Esophagus muscularis mucosa (tissue), 4 donors: ENCODE results near the gene DNAJB13.

ENCODE experiments used
- EP300 ChIP-seq: sonication (generic); formaldehyde crosslinking; IDR thresholded peaks from one replicate; pipeline ENCODE4 v1.6.1; 2017; ENCODE audit warnings: antibody characterized with exemption
- POLR2A ChIP-seq: fragments of 450-650 bp; IDR thresholded peaks from one replicate; pipeline ENCODE4 v1.6.1; 2017; ENCODE audit warnings: antibody characterized with exemption, moderate library complexity, mild to moderate bottlenecking, low read depth
- POLR2AphosphoS5 ChIP-seq, 2 donors: sonication (generic); formaldehyde crosslinking; IDR thresholded peaks; one replicate each; pipeline ENCODE4 v1.6.1; 2017; ENCODE audit warnings: antibody characterized with exemption in 2 of 2
- TF ChIP-seq, protein P1 (sequence below), 3 experiments: fragments of 200-600 bp in 2 of 3; fragments of 450-650 bp in 1 of 3; sonication (generic) in 2 of 3; IDR thresholded peaks; one replicate each; pipeline ENCODE4 v1.5.1; 2017 to 2019; ENCODE audit warnings: antibody characterized with exemption in 3 of 3, mild to moderate bottlenecking in 2 of 3, moderate library complexity in 1 of 3

DNA sequence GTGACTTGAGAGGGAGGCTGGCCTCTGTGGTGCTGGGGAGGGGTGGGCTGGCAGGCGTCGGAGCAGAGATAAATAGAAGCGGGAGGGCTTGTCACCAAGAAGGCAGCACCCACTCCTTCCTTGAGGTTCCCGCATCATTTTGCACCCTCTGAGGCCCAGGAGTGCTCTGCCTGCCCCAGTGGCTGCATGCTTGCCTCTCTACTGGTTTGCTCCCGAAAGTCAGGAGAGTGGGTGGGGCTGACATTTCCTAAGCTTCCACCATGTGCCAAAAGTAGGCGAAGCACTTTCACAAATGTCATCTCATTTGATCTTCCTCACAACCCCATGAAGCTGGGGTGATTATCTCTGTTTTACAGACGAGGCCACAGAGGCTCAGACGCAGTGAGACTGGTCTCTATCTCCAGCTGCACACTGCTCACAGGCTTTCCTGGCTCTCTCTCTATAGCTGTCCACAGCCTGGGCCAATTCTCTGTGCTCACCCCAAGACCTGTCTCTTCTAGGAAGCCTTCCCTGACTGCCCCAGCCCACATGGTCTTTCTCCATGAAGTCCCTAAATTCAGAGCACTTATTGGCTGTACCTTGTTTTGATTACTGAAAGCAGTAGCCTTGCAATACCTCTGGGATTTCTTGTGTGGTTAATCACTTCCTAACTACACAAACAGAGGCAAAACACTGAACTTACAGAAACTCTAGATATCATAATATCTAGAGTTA, 60.7 kb downstream of the DNAJB13 start:
- TF ChIP-seq, protein P1, sequence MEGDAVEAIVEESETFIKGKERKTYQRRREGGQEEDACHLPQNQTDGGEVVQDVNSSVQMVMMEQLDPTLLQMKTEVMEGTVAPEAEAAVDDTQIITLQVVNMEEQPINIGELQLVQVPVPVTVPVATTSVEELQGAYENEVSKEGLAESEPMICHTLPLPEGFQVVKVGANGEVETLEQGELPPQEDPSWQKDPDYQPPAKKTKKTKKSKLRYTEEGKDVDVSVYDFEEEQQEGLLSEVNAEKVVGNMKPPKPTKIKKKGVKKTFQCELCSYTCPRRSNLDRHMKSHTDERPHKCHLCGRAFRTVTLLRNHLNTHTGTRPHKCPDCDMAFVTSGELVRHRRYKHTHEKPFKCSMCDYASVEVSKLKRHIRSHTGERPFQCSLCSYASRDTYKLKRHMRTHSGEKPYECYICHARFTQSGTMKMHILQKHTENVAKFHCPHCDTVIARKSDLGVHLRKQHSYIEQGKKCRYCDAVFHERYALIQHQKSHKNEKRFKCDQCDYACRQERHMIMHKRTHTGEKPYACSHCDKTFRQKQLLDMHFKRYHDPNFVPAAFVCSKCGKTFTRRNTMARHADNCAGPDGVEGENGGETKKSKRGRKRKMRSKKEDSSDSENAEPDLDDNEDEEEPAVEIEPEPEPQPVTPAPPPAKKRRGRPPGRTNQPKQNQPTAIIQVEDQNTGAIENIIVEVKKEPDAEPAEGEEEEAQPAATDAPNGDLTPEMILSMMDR (IDR thresholded peaks at IDR 0.05): no peak
- no peak for TF ChIP-seq EP300
- TF ChIP-seq POLR2A: no peak
- TF ChIP-seq POLR2AphosphoS5 (IDR thresholded peaks at IDR 0.05): no peak
